GM23248 (cell line): ENCODE data around the gene HMG20A. TPM values are rescaled to one million over a fixed set of nuclear protein-coding genes. Genes with fewer than 3 reads are reported as not detected.

Source experiments
- DNase-seq: peaks from one replicate; pipeline ENCODE4 v3.0.0-alpha.2; 2015
- H2AFZ ChIP-seq: fragments of 200-600 bp; sonication (generic); 2 replicates; pipeline ENCODE4 v1.6.1; 2016; ENCODE audit warnings: antibody characterized with exemption
- H3F3A ChIP-seq: fragments of 200-600 bp; sonication (generic); 2 replicates; pipeline ENCODE4 v1.6.1; 2016; ENCODE audit warnings: mild to moderate bottlenecking, antibody characterized with exemption, mixed run types; ENCODE audit not compliant: insufficient read depth
- H3K27ac ChIP-seq: fragments of 200-600 bp; sonication (generic); 2 replicates; pipeline ENCODE4 v1.5.1; 2016; ENCODE audit warnings: mild to moderate bottlenecking
- H3K27me3 ChIP-seq: fragments of 200-600 bp; sonication (generic); replicated peaks from 2 replicates; pipeline ENCODE4 v1.6.1; 2016; ENCODE audit warnings: mild to moderate bottlenecking; ENCODE audit not compliant: insufficient read depth
- H3K36me3 ChIP-seq: fragments of 200-600 bp; sonication (generic); 2 replicates; pipeline ENCODE4 v1.6.1; 2016; ENCODE audit warnings: low read depth, mild to moderate bottlenecking
- H3K4me1 ChIP-seq: fragments of 200-600 bp; sonication (generic); 2 replicates; pipeline ENCODE4 v1.6.1; 2016; ENCODE audit warnings: mild to moderate bottlenecking; ENCODE audit not compliant: insufficient read depth
- H3K4me2 ChIP-seq: fragments of 200-600 bp; sonication (generic); one replicate; pipeline ENCODE4 v1.6.1; 2016; ENCODE audit warnings: mild to moderate bottlenecking; ENCODE audit not compliant: unreplicated experiment
- H3K4me3 ChIP-seq: fragments of 200-600 bp; sonication (generic); 2 replicates; pipeline ENCODE4 v1.5.1; 2016; ENCODE audit warnings: mild to moderate bottlenecking
- H3K79me2 ChIP-seq: fragments of 200-600 bp; sonication (generic); 2 replicates; pipeline ENCODE4 v1.6.1; 2016; ENCODE audit warnings: mild to moderate bottlenecking; ENCODE audit not compliant: insufficient read depth
- H3K9ac ChIP-seq: fragments of 200-600 bp; sonication (generic); 2 replicates; pipeline ENCODE4 v1.6.1; 2016; ENCODE audit warnings: mild to moderate bottlenecking
- H3K9me2 ChIP-seq: fragments of 200-600 bp; sonication (generic); 2 replicates; pipeline ENCODE4 v1.6.1; 2016; ENCODE audit warnings: mixed run types, mild to moderate bottlenecking, moderate library complexity; ENCODE audit not compliant: insufficient read depth
- H3K9me3 ChIP-seq: fragments of 200-600 bp; sonication (generic); one replicate; pipeline ENCODE4 v1.6.1; 2017; ENCODE audit warnings: low read depth
- H4K20me1 ChIP-seq: fragments of 200-600 bp; sonication (generic); 2 replicates; pipeline ENCODE4 v1.6.0; 2016; ENCODE audit not compliant: insufficient read depth
- EZH2 ChIP-seq: fragments of 200-600 bp; sonication (generic); IDR thresholded peaks from 2 replicates; pipeline ENCODE4 v1.6.1; 2018; ENCODE audit warnings: antibody characterized with exemption, mild to moderate bottlenecking; ENCODE audit not compliant: insufficient read depth, poor library complexity, severe bottlenecking
- EZH2phosphoT487 ChIP-seq: fragments of 200-600 bp; sonication (generic); IDR thresholded peaks from 2 replicates; pipeline ENCODE4 v1.6.1; 2018; ENCODE audit warnings: antibody characterized with exemption, moderate library complexity, mild to moderate bottlenecking, low read depth; ENCODE audit not compliant: insufficient read depth
- WGBS, 2 experiments: methylation state at CpG; one replicate each; pipeline ENCODE4 v1.1.6; 2015 to 2017; ENCODE audit warnings: low lambda C conversion rate in 2 of 2, low coverage in 1 of 2; ENCODE audit errors: missing lambda C conversion rate in 2 of 2; 5-methylcytosine and 5-hydroxymethylcytosine counted together
- in situ Hi-C: fragments of 300-500 bp; cut with MboI; formaldehyde crosslinking; loops from 2 replicates; pipeline ENCODE4 v1.15.0; 2020
- polyA plus RNA-seq: library from polyadenylated mRNA; unstranded; fragments of >200 nt; fragmentation: Nextera tagmentation; extraction: Ambion mirVana; gene quantifications from 2 replicates; pipeline ENCODE4 v1.2.1, GENCODE V29; 2016
- total RNA-seq: library from RNA; depleted of rRNA; stranded (reverse); fragments of >200 nt; shearing (Covaris generic); gene quantifications from 2 replicates; pipeline ENCODE4 v1.2.3, GENCODE V29; 2014

Gene HMG20A
- total and polyA plus RNA-seq, 2 experiments from 2014 or later: 15.1 to 25.1 TPM

- peaks cover 48% of the 10 kb centered on the region for H3K4me1 ChIP-seq
- in situ Hi-C loops: no loop called here
- no peak overlapping the region for H2AFZ ChIP-seq
- peak overlapping the region; percentile 96 for H3K4me3 ChIP-seq
- H3K9me2 ChIP-seq: no peaks in the 10 kb centered on the region
- H4K20me1 ChIP-seq: peaks cover 17% of the 10 kb centered on the region; the same call in 1 of the 2 replicates
- peak overlapping the region; percentile 78 for H3K27ac ChIP-seq
- no peaks in the 10 kb centered on the region for H3K27me3 ChIP-seq
- H3F3A ChIP-seq: peaks cover 33% of the 10 kb centered on the region
- DNase-seq: peak; percentile 46
- peak overlapping the region; percentile 96 for H3K4me2 ChIP-seq
- 7 to 8% methylated on average over 3 of the region's 3 CpGs for WGBS, 2 experiments
- H3K9me3 ChIP-seq: no peaks in the 10 kb centered on the region
- no peaks in the 10 kb centered on the region for H3K36me3 ChIP-seq
- H3K9ac ChIP-seq: peak overlapping the region; percentile 90
- H3K79me2 ChIP-seq: peaks cover 87% of the 10 kb centered on the region
- no peak for TF ChIP-seq EZH2
- no peak for TF ChIP-seq EZH2phosphoT487
Measured at GRCh38 chr15:77417602-77418001, 3.1 kb upstream of the HMG20A start.

GRCh38 chr15:77418391-77418965, 2.2 kb upstream of the HMG20A start:
- in situ Hi-C loops: no loop called here
- no peaks in the 10 kb centered on the region for H3K27me3 ChIP-seq
- H3K4me3 ChIP-seq: peak overlapping the region; percentile 96
- TF ChIP-seq EZH2phosphoT487: no peak
- no peak for TF ChIP-seq EZH2
- peaks cover 33% of the 10 kb centered on the region for H3F3A ChIP-seq
- peak overlapping the region; percentile 90 for H3K9ac ChIP-seq
- H3K9me2 ChIP-seq: no peaks in the 10 kb centered on the region
- H3K27ac ChIP-seq: peak overlapping the region; percentile 78
- H3K9me3 ChIP-seq: no peaks in the 10 kb centered on the region
- H3K4me2 ChIP-seq: peak overlapping the region; percentile 96
- peaks cover 15% of the 10 kb centered on the region; the same call in 1 of the 2 replicates for H4K20me1 ChIP-seq
- no peaks in the 10 kb centered on the region for H3K36me3 ChIP-seq
- peak overlapping the region; percentile 53 for H2AFZ ChIP-seq
- peak; percentile 65 for DNase-seq
- peaks cover 50% of the 10 kb centered on the region for H3K4me1 ChIP-seq
- H3K79me2 ChIP-seq: peaks cover 87% of the 10 kb centered on the region
- 5% methylated on average over 8 of the region's 8 CpGs for WGBS, 2 experiments

GRCh38 chr15:77418966-77419835, 1.5 kb upstream of the HMG20A start:
- Histone ChIP-seq H3K9me3 (no peaks in the 10 kb centered on the region), H3K4me2 (peak overlapping the region; percentile 96), H3K27me3 (no peaks in the 10 kb centered on the region), H3K9me2 (no peaks in the 10 kb centered on the region), H3K9ac (peak overlapping the region; percentile 90), H3K79me2 (peaks cover 87% of the 10 kb centered on the region), H3F3A (peaks cover 33% of the 10 kb centered on the region), H4K20me1 (peaks cover 15% of the 10 kb centered on the region; the same call in 1 of the 2 replicates), H3K4me1 (peaks cover 52% of the 10 kb centered on the region), H3K36me3 (no peaks in the 10 kb centered on the region), H3K4me3 (peak overlapping the region; percentile 96), H2AFZ (peak overlapping the region; percentile 53), H3K27ac (peak overlapping the region; percentile 78)
- in situ Hi-C loops: no loop called here
- DNase-seq: peak; percentile 69
- WGBS, 2 experiments: 2% methylated on average over 36 to 44 of the region's 72 CpGs
- TF ChIP-seq EZH2phosphoT487 (no peak), EZH2 (no peak)

- peak within 1 kb of the TSS; percentile 87 for H3K27ac ChIP-seq
- no peaks in the 10 kb centered on the region for H3K9me3 ChIP-seq
- peaks cover 52% of the 10 kb centered on the region for H3K4me1 ChIP-seq
- peaks cover 87% of the 10 kb centered on the region for H3K79me2 ChIP-seq
- H3K4me3 ChIP-seq: peak within 1 kb of the TSS; percentile 96
- 1% methylated on average over 32 to 77 of the region's 92 CpGs for WGBS, 2 experiments
- H2AFZ ChIP-seq: peak within 1 kb of the TSS; percentile 93
- H4K20me1 ChIP-seq: peaks cover 15% of the 10 kb centered on the region; the same call in 1 of the 2 replicates
- TF ChIP-seq EZH2 (no peak), EZH2phosphoT487 (no peak)
- H3K27me3 ChIP-seq: no peaks in the 10 kb centered on the region
- H3K36me3 ChIP-seq: no peaks in the 10 kb centered on the region
- H3K9me2 ChIP-seq: no peaks in the 10 kb centered on the region
- peak within 1 kb of the TSS; percentile 96 for H3K4me2 ChIP-seq
- peak within 1 kb of the TSS; percentile 92 for H3K9ac ChIP-seq
- DNase-seq: peak; percentile 99
- peaks cover 33% of the 10 kb centered on the region for H3F3A ChIP-seq
- in situ Hi-C loops: no loop called here
Measured at GRCh38 chr15:77419836-77420609, 665 bp upstream of the HMG20A start, which contains the start of gene PEAK1. TSS of gene PEAK1 (minus strand) at chr15:77420104. CDS start at chr15:77181926, 238,178 bp downstream.
